Fibroblast of upper back skin (primary cell): ENCODE measurements around the gene INF2.
"Not testable (repeated sequence)": the region's sequence is repeated elsewhere in the genome, so short reads cannot be mapped to it uniquely, and the experiment has no call there.

Source experiments
- DNase-seq: peaks from one replicate; pipeline ENCODE4 v3.0.0-alpha.2; 2013

Gene INF2

DNA sequence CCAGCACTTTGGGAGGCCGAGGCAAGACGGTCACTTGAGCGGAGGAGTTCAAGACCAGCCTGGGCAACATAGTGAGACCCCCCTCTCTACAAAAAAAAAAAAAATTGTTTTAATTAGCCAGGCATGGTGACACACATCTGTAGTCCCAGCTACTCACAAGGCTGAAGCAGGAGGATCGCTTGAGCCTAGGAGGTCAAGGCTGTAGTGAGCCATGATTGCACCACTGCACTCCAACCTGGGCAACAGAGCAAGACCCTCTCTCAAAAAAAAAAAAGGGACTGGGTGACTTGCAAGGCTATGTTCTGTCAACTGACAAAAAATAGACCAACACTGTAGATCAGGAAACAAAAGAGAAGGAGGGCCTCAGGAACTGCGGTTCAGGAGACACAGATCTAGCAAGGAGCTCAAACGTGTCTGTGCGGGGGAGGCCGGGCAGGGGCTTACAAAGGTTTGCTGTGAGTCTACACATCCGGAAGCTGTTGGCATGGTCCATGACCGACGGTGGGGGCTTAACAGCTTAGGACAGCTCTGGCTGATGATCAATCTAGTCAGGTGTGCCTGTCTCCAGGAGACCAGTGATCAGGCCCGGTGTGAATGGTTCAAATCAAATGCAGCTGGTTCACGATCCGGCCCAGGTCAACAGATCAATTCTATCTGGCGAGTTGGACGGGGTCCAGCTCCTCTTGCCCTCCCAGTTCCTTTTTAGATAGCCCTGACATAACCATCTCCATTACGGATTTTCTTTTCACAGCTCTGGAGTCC, 31.7 kb upstream of the INF2 start:
- DNase-seq, result no peak

DNA sequence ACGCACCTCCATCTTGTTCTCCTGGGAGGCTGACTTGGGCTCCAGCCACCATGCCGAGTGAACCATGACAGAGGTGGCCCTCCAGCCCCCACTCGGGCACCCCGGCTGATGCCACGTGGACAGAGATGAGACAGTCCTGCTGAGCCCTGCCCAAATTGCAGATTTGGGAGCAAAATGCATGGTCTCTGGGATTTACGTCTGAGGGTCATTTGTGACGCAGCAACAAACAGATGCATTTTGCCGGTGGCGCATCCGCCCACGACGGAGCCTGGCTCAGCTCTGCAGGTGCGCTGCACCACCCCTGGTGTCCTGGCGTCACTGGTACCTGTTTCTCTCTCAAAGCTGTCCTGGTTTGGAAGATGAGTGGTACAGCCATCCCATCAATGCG, 31.1 kb upstream of the INF2 start:
- DNase-seq, result no peak

DNA sequence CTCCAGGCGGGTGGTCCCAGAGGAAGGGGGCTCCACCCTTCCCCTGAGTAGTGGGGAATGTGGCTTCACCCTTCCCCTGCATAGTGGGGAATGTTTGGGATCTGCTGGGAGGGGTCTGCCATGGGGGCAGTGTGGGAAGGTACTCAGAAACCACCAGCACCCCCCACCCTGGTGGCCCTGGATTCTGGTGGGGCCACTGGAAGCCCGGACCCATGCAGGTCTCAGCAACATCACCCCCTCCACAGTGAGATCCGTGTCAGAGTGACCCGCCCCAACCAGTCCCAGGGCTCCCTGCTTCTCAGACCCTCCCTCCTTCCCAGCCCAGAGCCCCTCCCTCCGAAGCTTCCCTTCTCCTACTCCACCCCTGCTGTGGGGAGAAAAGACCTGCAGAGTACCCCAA, 30.3 kb upstream of the INF2 start:
- DNase-seq, result no peak

DNA sequence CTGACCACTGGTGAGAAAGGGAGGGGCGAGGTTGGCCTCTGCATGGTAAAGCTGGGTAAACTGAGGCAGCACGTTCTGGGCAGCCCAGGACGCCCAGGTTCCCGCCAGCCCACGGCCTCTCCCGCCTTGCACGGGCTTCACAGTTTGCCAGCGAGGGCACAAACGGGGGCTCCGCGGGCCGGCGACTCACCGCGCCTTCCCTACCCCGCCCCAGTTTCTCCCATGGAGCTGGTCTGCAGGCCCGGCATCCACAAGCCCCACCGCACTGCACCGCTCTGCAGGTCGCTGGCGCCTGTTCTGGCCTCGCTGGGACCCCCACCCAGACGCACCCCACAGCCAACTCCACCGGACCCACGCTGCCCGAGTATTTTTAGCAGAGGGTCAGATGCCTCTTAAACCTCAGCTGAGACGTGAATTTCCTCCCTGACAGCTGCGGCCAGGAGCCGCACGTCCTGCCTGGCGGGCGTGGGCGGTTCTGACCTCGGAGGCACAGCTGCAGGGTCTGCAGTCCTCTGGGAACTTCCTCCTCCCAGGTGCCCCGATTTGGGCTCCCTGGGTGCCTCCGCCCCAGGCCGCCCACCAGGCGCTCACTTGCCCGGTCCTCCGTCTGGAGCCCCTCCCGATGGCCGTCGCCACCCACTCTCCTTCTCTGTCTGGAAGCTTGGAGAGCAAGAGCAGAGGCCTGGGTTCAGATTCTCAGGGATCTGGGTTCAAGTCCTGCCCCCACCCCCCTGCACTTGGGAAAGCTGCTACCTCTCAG, 29.5 kb upstream of the INF2 start:
- DNase-seq, result no peak

DNA sequence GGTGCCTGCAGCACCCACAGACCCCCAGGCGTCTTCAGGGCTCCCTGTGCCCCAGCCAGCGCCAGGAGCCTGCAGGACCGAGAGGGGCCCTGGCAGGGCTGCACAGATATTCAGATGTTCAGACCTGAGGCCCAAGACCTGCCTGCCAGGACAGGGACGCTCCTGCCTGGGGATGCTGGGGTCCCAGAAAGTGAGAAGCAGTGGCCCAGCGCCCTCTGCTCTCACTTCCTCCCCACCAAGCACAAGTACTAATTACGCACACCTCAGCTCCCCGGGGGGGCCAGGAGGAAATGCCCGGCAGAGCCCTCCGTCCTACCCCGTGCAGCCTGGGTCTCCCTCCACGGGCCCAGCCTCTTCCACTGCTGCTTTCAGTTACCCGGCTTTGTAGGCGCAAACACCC, 28.8 kb upstream of the INF2 start:
- DNase-seq, result no peak

- no peak for DNase-seq
Observed at GRCh38 chr14:104661086-104661485, 28.3 kb upstream of the INF2 start.

- not testable (repeated sequence) for DNase-seq
Observed at GRCh38 chr14:104661528-104662157, 27.8 kb upstream of the INF2 start.

GRCh38 chr14:104662472-104662871, 26.9 kb upstream of the INF2 start:
- DNase-seq, result not testable (repeated sequence)

DNA sequence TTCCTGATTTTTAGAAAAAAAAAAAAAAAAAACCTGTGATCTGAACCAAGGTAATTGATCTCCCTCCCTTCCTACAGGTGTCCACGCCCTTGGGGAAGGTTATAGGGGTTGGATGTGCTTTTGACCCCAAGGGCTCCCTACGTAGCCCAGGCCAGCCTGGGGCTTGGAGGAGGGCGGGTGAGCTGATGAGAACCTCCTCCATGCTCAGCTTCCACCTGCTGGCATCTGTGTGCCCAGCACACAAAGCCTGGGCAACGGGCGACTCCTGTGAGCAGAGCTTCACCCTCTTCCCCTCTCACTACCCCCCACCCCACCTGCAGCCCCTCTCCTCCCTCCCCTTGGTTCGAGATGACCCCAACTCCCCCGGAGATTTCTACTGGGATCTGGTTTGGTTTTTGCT, 25.3 kb upstream of the INF2 start:
- no peak for DNase-seq

GRCh38 chr14:104664588-104664987, 24.8 kb upstream of the INF2 start:
- no peak for DNase-seq

DNA sequence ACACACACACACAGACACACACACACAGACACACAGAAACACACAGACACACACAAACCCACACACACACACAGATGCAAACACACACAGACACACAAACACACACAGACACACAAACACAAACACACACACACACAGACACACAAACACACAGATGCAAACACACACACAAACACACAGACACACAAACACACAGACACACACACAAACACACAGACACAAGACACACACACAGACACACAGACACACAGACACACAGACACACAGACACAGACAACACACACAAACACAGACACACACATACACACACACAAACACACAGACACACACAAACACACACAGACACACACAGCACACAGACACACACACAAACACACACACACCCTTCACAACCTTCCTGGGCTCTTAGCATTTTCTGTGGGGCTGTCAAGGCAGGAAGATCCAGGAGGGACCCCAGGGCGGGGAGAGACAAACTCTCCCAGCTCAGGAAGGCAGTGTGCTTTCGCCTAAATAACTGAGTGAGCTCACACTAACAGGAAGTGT, 24.2 kb upstream of the INF2 start:
- DNase-seq, result peak; percentile 11

DNA sequence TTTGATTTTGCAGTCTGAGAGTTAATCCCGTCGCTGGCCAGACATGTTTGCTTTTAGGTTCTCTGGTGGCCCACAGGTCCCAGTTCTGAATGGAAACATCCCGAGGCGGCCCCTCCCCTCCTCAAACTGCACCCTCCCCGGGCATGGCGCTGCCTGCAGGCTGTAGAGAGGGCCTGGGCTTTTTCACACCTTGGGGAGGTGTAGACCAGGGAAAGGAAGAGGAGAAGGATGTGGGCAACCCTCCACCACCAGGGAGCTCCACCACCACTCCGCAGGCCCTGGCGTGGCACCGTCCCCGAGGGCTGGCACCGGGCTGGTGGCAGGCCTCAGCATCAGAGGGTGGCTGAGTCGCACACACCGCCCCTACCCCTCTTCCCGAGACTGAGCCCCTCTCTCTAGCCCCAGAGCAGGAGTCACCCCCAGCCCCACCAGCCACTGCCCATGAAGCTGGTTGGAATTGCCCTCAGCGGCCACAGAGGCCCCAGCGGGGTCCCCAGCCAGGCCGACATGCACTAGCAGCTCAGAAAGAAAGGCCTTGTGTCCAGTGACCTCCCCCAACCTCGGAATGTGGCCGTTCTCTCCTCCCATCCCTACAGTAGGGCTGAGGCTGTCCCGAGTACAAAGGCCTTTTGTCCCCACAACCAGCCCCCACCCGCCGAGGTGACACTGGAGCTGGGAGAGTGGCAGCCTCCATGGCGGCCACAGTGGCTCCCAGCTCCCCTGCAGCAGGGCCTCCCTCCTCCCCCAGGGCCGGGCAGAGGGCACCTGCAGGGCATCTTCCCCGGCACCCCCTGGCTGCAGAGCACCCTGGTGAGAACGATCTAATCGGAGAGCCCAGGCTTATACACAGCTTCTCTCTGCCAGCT, 23.5 kb upstream of the INF2 start:
- no peak for DNase-seq

- not testable (repeated sequence) for DNase-seq
Observed at GRCh38 chr14:104666523-104666895, 22.9 kb upstream of the INF2 start.

DNA sequence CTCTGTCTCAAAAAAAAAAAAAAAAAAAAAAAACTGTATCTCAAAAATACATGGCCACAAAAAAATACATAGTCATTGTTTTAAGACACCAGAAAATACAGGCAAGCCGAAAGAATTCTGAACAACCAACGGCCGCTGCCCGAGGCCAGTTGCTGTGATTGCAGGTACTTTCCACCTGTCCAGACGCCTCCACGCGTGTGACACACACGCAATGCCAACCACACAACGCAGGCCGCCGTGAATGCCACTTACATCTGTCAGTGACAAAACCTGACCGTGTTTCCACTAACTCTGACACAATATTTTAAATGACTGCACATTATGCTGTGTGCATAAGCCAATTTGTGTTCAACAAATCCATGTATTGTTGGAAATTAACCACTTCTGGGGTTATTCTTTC, 22.4 kb upstream of the INF2 start:
- no peak for DNase-seq

- no peak for DNase-seq
Observed at GRCh38 chr14:104669697-104670096, 19.7 kb upstream of the INF2 start.

DNA sequence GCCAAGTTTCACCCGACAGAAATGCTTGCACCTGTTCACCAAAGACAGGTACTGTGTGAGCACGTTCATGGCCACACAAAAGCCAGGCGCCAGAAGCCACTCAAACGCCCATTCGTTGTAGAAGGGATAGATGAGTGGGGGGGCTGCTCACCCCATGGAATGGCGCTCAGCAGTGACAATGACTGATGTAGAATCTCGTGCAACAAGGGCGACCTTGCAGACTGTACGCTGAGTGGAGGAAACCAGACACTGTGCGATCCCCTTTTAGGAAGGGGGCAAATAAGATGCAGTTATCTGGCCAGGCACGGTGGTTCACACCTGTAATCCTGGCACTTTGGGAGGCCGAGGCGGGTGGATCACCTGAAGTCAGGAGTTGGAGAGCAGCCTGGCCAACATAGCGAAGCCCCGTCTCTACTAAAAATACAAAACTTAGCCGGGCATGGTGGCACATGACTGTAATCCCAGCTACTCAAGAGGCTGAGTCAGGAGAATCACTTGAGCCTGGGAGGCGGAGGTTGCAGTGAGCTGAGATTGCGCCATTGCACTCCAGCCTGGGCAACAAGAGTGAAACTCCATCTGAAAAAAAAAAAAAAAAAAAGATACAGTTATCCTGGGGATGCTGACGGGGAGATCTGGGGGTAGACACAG, 18.0 kb upstream of the INF2 start:
- not testable (repeated sequence) for DNase-seq

DNA sequence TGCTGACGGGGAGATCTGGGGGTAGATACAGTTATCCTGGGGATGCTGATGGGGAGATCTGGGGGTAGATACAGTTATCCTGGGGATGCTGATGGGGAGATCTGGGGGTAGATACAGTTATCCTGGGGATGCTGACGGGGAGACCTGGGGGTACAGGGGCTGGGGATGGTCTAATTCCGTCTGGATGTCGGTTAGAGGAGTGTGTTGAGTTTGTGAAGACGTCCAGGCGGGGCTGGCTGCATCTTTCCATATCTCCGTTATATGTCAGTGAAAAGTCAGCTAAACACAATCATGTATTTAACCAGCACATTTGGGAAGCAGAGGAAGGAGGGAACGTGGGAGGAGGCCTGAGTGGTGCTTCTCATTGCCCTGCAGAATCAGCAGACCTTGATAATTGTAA, 17.3 kb upstream of the INF2 start:
- not testable (repeated sequence) for DNase-seq

DNA sequence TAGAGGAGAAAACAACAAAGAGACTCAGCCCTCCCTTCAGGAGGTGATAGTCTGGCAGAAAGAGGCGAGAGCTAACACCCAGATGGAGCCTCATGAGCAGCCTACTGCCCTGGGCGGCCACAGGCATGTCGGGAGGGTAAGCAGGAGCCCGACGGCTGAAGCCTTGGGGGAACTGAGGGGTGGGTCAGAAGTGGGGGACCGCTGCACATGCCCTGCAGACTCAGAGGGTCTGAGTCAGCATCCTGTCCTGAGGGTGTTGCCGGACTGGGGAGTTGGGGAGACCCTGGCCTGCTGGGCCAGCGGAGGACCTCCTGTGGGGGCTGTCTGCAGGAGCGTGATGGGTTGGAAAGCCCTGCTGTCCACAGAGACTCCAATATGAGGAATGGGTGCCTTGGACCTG, 15.9 kb upstream of the INF2 start:
- DNase-seq, result no peak

DNA sequence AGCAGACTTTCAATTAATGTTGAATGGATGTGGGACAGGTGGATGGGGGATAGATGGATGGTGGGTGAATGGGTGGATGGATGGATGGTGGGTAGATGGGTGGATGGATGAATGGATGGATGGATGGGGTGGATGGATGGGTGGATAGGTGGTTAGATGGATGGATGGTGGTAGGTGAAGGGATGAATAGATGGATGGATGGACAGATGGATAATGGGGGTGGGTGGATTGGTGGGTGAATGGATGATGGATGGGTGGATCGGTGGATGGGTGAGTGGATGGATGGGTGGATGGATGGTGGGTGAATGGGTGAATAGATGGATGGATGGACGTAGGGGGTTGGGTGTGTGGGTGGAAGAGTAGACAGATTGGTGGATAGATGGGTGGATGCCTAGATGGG, 14.0 kb upstream of the INF2 start:
- no peak for DNase-seq

DNA sequence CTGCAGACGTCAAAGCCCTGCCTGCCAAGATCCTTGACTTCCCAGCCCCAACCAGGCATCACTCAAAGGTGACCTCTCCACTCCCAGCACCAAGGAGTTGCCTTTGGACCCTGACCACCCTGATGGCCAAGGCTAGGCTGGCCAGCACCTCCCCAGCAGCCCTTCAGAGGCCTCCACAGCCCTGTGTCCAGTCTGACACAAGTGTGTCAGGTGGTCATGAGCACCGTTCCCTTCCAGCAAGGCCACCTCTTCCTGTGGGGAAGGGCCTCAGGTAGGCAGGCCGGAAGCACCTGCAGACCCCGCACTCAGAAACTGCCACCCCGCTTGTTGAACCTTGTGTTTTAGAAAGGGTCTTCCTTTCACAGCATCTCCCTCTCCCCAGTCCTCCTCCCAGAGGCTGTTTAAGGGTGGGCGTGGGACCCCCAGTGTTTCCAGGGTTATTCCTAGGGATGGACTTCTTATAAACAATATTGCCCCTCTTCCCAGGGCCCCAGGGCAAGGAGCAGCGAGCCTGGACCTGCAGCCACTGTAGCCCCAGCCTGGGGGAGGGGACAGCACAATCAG, 13.2 kb upstream of the INF2 start:
- DNase-seq, result no peak

- DNase-seq, result no peak
Observed at GRCh38 chr14:104676694-104677511, 12.5 kb upstream of the INF2 start.
